ENCODE measurements around the gene ISG20L2.
"Not testable (repeated sequence)": the region's sequence is repeated elsewhere in the genome, so short reads cannot be mapped to it uniquely, and the experiment has no call there.

The ISG20L2 gene

GRCh38 chr1:156728599-156729462, at the start of gene ISG20L2:
TSS of gene ISG20L2 (minus strand) at chr1:156728766. CDS start at chr1:156727652, 1,114 bp downstream.
- peak; percentile 84 to 86 for DNase-seq (ENCODE audit: low read depth in 2 of 2)

DNA sequence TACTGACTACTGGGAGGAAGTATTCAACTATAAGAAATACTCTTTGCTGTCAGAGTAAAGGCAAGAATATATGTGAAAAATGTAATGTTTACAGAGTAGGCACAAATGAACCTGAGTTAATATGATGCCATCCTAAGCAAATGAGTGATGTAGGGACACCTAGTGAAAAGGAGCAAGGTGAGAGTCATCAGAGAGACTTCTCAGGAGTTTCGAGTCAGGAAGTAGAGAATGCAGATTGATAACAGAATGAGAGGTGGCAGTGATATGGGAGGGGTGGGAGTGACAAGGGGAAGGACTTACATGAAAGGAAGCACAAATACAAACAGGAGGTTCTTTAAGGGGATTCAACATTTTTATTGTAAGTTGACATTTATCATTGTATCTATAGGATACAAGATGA, 49.0 kb upstream of the ISG20L2 start:
- DNase-seq (ENCODE audit: low read depth in 2 of 2), result no peak

DNA sequence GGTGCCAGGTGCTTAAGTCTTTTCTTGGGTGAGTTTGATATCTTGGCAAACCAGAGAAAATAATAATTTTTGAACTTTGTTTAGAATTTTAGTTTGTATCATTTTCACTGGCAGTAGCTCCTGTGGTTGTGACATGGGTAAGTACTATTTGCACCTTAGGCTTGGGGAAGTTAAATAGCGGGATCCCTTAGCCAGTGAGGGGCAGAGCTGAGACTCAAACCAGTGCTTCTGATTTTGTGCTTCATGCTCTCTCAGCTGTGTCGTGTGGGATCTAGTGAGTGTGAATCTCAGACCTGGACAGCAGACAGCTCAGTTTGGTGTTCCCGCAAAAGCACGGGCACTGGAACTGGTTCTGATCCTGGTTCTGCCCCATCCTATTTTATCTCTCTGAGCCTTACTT, 48.4 kb upstream of the ISG20L2 start:
- no peak for DNase-seq (ENCODE audit: low read depth in 2 of 2)

DNA sequence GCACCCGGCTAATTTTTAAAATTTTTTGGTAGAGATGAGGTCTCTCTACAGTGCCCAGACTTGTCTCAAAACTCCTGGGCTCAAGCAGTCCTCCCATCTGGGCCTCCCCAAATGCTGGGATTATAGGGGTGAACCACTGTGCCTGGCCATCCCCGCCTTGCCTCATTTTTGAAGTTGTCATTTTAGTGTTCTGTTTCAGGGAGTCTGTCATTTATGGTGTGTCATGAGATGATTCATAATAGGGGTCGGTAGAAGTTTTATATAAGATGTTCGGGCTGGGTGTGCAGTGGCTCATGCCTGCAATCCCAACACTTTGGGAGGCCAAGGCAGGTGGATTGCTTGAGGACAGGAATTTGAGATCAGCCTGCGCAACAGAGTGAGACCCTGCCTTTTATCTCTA, 47.2 kb upstream of the ISG20L2 start:
- DNase-seq (ENCODE audit: low read depth in 2 of 2), result no peak

GRCh38 chr1:156773607-156774006, 45.0 kb upstream of the ISG20L2 start:
- DNase-seq (ENCODE audit: low read depth in 2 of 2), result no peak

DNA sequence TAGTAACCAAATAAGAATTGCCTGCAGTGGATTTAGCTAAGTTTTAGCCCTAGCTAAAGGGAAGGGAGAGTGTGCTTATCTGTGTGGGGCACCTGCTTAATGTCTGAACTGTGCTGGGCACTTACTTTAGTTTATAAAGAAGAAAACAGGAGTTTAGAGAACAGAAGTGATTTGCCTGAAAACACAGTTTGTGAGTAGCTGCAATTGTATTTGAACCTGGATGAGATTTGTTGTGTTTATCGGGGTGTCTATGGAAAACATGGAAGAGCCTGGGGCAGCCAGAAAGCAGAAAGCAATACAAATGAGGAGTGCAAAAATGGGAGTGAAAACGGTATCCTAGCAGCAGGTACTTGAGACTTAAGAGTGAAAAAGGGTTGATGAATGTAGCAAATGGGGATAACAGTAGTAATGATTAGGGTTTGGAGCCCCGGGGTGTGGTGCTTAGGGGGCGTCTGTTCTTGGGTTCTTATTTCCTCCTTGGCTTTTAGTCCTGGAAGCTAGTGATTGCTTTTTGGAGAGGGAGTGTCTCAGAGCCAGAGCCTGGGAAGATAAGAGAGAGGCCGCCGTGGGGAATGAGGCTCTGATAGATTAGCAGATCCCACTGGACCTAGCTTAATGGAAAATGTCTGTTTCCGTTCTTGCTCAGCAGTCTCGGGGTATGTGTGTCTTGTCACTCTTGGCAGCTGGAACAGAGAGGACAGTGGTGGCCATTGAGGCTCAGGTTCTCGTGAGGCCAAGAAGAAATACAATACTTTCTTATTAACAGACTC, 44.3 kb upstream of the ISG20L2 start:
- no peak for DNase-seq (ENCODE audit: low read depth in 2 of 2)

- DNase-seq (ENCODE audit: low read depth in 2 of 2), result no peak
These were observed 43.7 kb upstream of the ISG20L2 start for GRCh38 chr1:156772222-156772621.

GRCh38 chr1:156768610-156769295, 40.2 kb upstream of the ISG20L2 start:
- DNase-seq (ENCODE audit: low read depth in 2 of 2), result no peak

DNA sequence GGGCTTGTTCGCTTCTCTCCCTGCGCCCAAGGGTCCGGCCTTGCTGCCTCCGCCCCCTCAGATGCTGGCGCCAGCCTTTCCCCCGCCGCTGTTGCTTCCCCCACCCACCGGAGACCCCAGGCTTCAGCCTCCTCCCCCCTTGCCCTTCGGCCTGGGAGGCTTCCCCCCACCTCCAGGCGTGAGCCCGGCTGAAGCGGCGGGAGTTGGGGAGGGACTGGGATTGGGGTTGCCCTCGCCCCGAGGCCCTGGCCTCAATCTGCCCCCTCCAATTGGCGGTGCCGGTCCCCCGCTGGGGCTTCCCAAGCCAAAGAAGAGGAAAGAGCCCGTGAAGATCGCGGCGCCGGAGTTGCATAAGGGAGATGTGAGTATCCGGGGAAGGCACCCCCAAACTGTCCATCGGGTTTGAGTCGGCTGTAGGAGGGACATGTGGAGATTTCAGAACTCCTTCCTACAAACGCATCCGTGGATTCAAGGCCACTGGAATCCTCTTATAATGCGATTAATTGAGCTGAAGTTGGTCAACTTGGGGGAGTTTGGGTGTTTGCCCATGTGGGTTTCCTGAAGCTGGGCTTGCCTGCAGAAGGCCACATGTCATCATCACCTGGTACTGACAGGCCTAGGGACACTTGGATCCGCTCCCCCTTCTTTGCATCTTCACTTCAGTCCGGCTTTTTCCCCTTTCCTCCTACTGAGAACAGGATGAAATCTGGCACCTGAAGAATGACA, 39.5 kb upstream of the ISG20L2 start:
- DNase-seq (ENCODE audit: low read depth in 2 of 2), result no peak

DNA sequence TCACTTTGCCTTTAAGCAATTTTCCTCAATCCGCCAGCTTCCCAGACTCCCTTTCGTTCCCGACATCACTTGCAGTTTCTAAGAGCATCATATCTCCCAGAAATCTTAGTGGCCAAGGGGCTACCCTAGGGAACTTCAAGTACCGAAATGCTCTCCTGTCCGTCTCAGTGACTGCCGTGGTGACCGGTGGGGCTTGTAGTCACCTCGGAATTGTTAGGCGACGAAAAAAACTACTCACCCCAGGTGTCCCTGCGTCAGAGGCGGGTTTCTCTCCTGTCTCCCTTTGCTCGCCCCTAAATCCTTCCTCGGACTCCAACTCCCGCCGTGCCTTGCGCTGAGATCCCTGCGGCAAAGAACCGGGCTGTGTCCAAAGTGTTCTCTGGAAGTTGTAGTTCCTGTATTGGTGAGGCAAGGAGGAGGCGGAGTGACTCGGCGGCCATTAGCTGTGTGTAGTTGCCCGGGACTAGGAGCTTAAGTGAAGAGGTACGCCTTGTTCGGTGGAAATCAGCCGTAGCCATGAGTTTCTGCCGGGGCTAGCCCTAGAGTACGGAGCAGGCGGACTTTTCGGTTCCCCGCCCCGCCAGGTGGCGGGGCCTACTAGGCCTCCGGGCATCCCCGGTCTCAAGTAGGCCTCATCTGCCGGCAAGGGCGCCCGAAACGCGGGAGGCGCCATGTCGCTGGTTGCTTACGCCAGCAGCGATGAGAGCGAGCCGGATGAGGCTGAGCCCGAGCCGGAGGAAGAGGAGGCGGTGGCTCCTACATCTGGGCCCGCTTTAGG, 38.7 kb upstream of the ISG20L2 start, which contains the start of gene PRCC:
Gene PRCC, plus strand, starts transcription at position 435 of the 778 bp plus-strand sequence. Its CDS starts 237 bp downstream, at position 672.
- peak; percentile 89 to 91 for DNase-seq (ENCODE audit: low read depth in 2 of 2)

DNA sequence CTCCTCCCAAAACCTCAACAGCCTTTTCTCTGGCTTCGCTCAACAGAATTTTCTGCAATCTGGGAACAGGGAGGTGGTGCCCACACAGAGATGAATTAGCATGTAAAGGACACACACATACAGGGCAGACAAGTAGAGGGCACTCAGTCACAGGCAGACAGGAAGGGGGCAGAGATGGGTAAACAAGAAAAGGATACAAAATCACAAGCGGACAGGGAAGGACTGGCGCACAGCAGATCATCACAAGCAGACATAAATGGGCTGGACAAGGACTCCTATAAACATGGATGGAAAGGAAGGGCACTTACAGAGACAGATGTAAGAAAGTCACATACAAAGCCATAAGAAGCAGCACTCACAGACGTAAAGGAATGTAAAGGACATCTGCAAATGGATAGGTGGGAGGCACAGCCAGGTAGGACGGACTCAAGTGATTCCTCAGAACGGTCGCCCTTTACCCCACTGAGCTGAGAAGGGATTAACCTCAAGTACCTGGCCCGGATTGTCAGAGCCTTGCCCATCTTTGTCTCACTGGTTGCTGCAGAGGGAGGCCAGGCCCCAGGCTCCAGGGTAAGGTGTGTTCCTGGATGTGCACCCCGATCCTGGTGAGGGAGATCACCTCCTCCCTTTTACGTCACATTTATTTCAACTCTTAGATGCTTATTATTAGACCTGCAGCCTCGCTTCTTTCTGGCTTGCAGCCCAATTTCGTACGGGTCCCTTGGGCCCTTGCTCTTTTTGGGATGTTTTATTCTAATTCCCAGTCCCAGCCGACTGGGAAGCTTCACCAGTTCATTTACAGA, 37.9 kb upstream of the ISG20L2 start:
- DNase-seq (ENCODE audit: low read depth in 2 of 2), result no peak

DNA sequence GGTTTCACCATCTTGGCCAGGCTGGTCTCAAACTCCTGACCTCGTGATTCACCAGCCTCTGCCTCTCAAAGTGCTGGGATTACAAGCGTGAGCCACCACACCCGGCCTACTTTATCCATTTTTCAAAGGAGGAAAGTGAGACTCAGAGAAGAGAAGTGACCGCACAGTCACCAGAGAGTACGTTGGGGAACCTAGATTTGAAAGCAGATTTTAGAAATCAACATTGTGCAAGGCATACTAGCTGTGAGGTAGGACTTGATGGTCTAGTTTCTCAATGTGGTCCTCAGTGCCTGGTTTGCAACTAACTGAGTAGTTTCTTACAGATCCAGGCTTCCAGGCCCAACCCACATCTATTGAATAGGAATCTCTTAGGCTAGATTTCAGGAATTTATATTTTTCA, 37.1 kb upstream of the ISG20L2 start:
- DNase-seq (ENCODE audit: low read depth in 2 of 2), result no peak

GRCh38 chr1:156765136-156765535, 36.6 kb upstream of the ISG20L2 start:
- DNase-seq (ENCODE audit: low read depth in 2 of 2), result not testable (repeated sequence)

DNA sequence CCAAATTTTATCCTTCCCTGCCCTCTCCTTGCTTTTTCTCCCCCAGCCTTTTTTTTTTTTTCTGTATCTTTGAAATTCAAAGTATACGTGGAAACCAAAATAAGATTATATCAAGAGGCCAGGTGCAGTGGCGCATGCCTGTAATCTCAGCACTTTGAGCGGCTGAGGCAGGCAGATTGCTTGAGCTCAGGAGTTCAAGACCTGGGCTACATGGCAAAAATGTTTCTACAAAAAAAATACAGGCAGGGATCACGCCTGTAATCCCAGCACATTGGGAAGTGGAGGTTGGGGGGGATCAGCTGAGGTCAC, 32.2 kb upstream of the ISG20L2 start:
- no peak for DNase-seq (ENCODE audit: low read depth in 2 of 2)

DNA sequence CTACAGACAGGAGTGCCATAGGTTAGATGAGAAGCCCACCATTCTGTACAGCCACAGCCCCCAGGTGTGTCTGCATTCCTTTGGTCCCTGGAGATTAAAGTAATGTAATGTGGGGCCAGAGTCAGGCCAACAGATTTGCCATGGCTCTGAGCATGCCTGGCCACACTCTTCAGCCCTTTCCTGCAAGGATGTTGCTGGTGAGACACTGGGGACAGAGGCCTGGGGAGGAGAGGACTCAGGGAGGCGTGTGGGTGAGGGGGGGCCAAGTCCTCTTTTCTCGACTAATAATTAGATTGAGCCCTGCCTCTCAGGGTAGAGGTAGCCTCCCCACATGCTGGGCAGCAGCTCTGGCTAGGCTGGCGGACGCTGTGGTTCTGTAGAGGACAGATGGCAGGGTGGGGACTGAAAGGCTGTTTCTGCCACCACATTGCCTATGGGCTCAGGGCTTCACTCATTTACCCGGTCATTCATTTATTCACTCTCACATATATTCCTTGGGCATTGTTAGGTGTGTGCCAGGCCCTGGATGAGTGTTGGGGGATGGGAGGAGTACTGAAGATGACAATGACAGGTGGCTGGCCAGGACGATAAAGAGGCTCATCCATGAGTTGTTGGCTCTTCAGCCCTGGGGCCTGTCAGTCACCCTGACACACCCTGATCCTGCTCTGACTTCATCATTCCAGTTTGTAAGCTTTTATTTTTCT, 31.7 kb upstream of the ISG20L2 start:
- no peak for DNase-seq (ENCODE audit: low read depth in 2 of 2)

DNA sequence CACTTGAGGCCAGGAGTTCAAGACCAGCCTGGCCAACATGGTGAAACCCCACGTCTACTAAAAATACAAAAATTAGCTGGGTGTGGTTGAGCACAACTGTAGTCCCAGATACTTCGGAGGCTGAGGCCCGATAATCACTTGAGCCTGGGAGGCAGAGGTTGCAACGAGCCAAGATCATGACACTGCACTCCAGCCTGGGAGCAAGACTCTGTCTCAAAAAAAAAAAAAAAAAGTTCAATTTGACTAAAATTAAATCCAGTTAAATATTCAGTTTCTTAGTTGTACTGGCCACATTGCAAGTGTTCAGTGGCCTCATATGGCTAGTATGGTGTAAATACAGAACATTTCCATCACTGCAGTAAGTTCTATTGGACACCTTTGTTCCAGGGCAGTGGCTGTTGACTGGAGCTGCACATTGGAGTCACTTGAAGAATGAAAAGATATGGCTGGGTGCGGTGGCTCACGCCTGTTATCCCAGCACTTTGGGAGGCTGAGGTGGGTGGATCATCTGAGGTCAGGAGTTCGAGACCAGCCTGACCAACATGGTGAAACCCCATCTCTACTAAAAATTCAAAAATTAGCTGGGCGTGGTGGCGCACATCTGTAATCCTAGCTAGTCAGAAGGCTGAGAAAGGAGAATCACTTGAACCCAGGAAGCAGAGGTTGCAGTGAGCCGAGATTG, 29.1 kb upstream of the ISG20L2 start:
- DNase-seq (ENCODE audit: low read depth in 2 of 2), result not testable (repeated sequence)

DNA sequence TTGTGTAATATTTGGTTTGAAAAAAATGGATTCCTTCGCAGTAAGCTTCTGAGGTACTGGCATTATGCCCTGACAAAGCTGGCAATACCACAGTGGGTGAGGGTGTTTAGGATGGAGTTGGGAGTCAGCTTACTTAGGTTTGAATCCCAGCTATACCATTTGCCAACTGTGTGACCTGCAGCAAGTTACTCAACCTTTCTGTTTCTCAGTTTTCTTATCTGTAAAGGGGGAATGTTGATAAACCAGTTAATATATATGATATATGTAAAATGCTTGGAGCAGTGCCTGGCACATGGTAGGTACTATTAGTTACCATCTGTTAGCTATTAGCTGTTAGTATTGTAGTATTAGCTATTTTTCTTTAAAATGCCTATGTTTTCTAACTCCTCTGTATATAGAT, 27.8 kb upstream of the ISG20L2 start:
- DNase-seq (ENCODE audit: low read depth in 2 of 2), result no peak

GRCh38 chr1:156755527-156755950, 27.0 kb upstream of the ISG20L2 start:
- DNase-seq (ENCODE audit: low read depth in 2 of 2), result no peak

- no peak for DNase-seq (ENCODE audit: low read depth in 2 of 2)
These were observed 25.7 kb upstream of the ISG20L2 start for GRCh38 chr1:156754219-156754618.
